Measurements from ENCODE around the gene GDNF. TPM values are rescaled to one million over a fixed set of nuclear protein-coding genes. Genes with fewer than 3 reads are reported as not detected.

Gene GDNF
- total and polyA plus RNA-seq, 4 donors, result 0.09 to 0.25 TPM; not detected in 2

DNA sequence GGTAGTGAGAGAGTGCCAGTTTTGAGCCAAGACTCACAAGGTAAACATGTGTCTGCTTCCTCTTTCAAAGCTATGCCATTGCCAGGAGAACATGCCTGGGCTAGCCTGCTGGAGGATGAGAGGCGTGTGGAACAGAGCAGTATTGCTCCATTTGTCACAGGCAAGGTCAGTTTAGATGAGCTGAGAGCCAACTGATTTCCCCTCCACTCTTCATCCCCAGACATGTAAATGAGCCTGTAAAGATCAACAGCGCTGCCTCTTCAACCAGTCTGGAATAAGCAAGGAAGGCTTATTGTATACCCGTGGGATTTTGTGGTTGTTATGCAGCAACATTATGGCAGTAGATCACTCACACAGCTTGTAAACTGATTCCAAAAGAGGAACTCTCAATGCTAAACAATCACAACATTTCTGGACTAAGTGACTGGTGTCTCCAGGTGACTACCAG is 8.2 kb upstream of the GDNF start:
- Histone ChIP-seq H3K36me3 (ENCODE audit: control insufficient read depth in 4 of 4, insufficient read depth in 3 of 4, low read depth in 1 of 4, low read length in 3 of 4) (no peaks in the 10 kb centered on the region), H3K4me3 (ENCODE audit: low read depth in 1 of 3, low read length in 3 of 3) (no peak overlapping the region), H3K27ac (ENCODE audit: low read depth in 1 of 2, low read length in 2 of 2) (no peak overlapping the region), H3K27me3 (ENCODE audit: control insufficient read depth in 4 of 4, insufficient read depth in 4 of 4, low read length in 3 of 4) (no peaks in the 10 kb centered on the region), H3K9ac (ENCODE audit: low read depth in 1 of 2, low read length in 2 of 2) (no peak overlapping the region), H3K4me1 (ENCODE audit: control insufficient read depth in 4 of 4, insufficient read depth in 4 of 4, low read length in 3 of 4) (no peaks in the 10 kb centered on the region), H3K9me3 (ENCODE audit: control insufficient read depth in 4 of 4, low read length in 3 of 4) (no peaks in the 10 kb centered on the region)
- no peak for TF ChIP-seq EGR1 (IDR thresholded peaks at IDR 0.05; ENCODE audit: low read depth in 2 of 2)
- TF ChIP-seq, protein P1, sequence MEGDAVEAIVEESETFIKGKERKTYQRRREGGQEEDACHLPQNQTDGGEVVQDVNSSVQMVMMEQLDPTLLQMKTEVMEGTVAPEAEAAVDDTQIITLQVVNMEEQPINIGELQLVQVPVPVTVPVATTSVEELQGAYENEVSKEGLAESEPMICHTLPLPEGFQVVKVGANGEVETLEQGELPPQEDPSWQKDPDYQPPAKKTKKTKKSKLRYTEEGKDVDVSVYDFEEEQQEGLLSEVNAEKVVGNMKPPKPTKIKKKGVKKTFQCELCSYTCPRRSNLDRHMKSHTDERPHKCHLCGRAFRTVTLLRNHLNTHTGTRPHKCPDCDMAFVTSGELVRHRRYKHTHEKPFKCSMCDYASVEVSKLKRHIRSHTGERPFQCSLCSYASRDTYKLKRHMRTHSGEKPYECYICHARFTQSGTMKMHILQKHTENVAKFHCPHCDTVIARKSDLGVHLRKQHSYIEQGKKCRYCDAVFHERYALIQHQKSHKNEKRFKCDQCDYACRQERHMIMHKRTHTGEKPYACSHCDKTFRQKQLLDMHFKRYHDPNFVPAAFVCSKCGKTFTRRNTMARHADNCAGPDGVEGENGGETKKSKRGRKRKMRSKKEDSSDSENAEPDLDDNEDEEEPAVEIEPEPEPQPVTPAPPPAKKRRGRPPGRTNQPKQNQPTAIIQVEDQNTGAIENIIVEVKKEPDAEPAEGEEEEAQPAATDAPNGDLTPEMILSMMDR (IDR thresholded peaks at IDR 0.05; ENCODE audit: low read depth, low read length, missing input control), result no peak
- no peak for TF ChIP-seq TAF1 (conservative IDR thresholded peaks at IDR 0.05)
- TF ChIP-seq, protein P2, sequence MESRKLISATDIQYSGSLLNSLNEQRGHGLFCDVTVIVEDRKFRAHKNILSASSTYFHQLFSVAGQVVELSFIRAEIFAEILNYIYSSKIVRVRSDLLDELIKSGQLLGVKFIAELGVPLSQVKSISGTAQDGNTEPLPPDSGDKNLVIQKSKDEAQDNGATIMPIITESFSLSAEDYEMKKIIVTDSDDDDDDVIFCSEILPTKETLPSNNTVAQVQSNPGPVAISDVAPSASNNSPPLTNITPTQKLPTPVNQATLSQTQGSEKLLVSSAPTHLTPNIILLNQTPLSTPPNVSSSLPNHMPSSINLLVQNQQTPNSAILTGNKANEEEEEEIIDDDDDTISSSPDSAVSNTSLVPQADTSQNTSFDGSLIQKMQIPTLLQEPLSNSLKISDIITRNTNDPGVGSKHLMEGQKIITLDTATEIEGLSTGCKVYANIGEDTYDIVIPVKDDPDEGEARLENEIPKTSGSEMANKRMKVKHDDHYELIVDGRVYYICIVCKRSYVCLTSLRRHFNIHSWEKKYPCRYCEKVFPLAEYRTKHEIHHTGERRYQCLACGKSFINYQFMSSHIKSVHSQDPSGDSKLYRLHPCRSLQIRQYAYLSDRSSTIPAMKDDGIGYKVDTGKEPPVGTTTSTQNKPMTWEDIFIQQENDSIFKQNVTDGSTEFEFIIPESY (IDR thresholded peaks at IDR 0.05), result no peak
- TF ChIP-seq HNF4A (conservative IDR thresholded peaks at IDR 0.05), result no peak
- TF ChIP-seq FOXA1 (IDR thresholded peaks at IDR 0.05), result no peak
- WGBS, result 59% methylated on average over 3 of the region's 3 CpGs
- DNase-seq (ENCODE audit: low spot score), result no peak

DNA sequence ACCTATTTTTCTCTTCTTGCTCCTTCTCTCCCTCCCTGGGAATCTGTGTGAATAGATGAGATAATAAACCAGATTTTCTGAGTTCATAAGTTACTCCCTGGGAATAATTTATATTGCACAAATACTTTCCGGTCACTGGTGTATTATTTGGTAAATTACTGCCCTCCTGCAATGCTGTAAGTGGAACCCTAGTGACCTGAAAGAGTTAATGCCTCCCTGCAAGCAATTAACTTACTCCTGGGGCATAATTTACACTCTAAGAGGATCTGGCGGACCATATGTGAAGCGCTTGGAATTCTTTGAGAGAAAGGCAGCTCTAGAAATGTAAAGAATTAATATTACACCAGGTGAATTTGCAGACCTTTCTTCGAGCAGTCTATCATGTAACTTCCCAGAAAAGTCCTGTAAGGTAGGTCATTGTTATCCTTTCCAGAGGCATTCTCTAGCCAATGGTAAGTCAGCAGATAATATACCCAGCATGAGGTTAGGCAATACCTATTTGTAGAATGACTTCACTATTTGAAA is 7.0 kb upstream of the GDNF start:
- Histone ChIP-seq H3K4me3 (ENCODE audit: low read depth in 1 of 3, low read length in 3 of 3) (no peak overlapping the region), H3K9ac (ENCODE audit: low read depth in 1 of 2, low read length in 2 of 2) (no peak overlapping the region), H3K27me3 (ENCODE audit: control insufficient read depth in 4 of 4, insufficient read depth in 4 of 4, low read length in 3 of 4) (peaks cover 0 to 4% (median 0%) of the 10 kb centered on the region in 4 donors), H3K9me3 (ENCODE audit: control insufficient read depth in 4 of 4, low read length in 3 of 4) (no peaks in the 10 kb centered on the region), H3K27ac (ENCODE audit: low read depth in 1 of 2, low read length in 2 of 2) (no peak overlapping the region), H3K4me1 (ENCODE audit: control insufficient read depth in 4 of 4, insufficient read depth in 4 of 4, low read length in 3 of 4) (no peaks in the 10 kb centered on the region), H3K36me3 (ENCODE audit: control insufficient read depth in 4 of 4, insufficient read depth in 3 of 4, low read depth in 1 of 4, low read length in 3 of 4) (no peaks in the 10 kb centered on the region)
- DNase-seq (ENCODE audit: low spot score), result no peak
- TF ChIP-seq JUND (IDR thresholded peaks at IDR 0.05) (no peak), HNF4G (IDR thresholded peaks at IDR 0.05) (no peak), RXRA (IDR thresholded peaks at IDR 0.05) (no peak), FOXA2 (IDR thresholded peaks at IDR 0.05) (no peak), NR2F2 (IDR thresholded peaks at IDR 0.05) (no peak)
- TF ChIP-seq, protein P2 (IDR thresholded peaks at IDR 0.05), result no peak
- TF ChIP-seq, protein P3, sequence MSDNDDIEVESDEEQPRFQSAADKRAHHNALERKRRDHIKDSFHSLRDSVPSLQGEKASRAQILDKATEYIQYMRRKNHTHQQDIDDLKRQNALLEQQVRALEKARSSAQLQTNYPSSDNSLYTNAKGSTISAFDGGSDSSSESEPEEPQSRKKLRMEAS (IDR thresholded peaks at IDR 0.05), result no peak
- WGBS, result 89% methylated on average over 4 of the region's 4 CpGs

DNA sequence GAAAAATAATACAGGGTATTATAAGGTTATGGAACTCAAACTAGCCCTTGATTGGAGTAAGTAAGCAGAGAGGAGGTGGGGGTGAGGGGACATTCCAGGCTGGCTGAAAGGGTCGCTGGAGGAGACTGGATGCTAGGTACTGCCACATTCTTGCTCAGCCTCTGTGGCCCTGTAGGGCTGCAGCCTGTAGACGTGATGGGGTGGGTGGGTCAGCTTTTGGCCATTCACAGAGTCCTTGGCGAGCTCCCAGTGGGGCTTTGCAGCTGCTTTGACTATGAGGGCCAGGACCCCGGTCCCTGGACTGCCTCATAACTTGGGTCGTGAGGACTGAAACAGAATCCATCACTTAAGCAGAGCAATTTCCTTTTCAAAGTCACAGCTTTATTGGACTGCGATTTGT is 4.2 kb upstream of the GDNF start:
- WGBS, result 57% methylated on average over 6 of the region's 6 CpGs
- H3K27ac ChIP-seq (ENCODE audit: low read depth in 1 of 2, low read length in 2 of 2), result no peak overlapping the region
- no peak for DNase-seq (ENCODE audit: low spot score)
- TF ChIP-seq HNF4A (conservative IDR thresholded peaks at IDR 0.05), result no peak
- no peak for TF ChIP-seq JUND (IDR thresholded peaks at IDR 0.05)
- TF ChIP-seq, protein P2 (IDR thresholded peaks at IDR 0.05), result no peak
- TF ChIP-seq FOXA2 (IDR thresholded peaks at IDR 0.05), result no peak
- TF ChIP-seq GABPA (IDR thresholded peaks at IDR 0.05 in 1 of 2, conservative IDR thresholded peaks at IDR 0.05 in 1 of 2), result no peak
- TF ChIP-seq TAF1 (conservative IDR thresholded peaks at IDR 0.05), result no peak
- TF ChIP-seq EGR1 (IDR thresholded peaks at IDR 0.05; ENCODE audit: low read depth in 2 of 2), result no peak
- TF ChIP-seq FOXA1 (IDR thresholded peaks at IDR 0.05), result no peak
- TF ChIP-seq SP1 (IDR thresholded peaks at IDR 0.05), result no peak
- TF ChIP-seq HNF4G (IDR thresholded peaks at IDR 0.05), result no peak
- TF ChIP-seq RAD21 (IDR thresholded peaks at IDR 0.05), result no peak
- TF ChIP-seq, protein P4, sequence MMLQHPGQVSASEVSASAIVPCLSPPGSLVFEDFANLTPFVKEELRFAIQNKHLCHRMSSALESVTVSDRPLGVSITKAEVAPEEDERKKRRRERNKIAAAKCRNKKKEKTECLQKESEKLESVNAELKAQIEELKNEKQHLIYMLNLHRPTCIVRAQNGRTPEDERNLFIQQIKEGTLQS (IDR thresholded peaks at IDR 0.05), result no peak

More for the DNA sequence above, 4.2 kb upstream of the GDNF start:
- no peaks in the 10 kb centered on the region for H3K36me3 ChIP-seq (ENCODE audit: control insufficient read depth in 4 of 4, insufficient read depth in 3 of 4, low read depth in 1 of 4, low read length in 3 of 4)
- H3K4me3 ChIP-seq (ENCODE audit: low read depth in 1 of 3, low read length in 3 of 3), result no peak overlapping the region
- peaks cover 0 to 5% (median 0%) of the 10 kb centered on the region in 4 donors for H3K27me3 ChIP-seq (ENCODE audit: control insufficient read depth in 4 of 4, insufficient read depth in 4 of 4, low read length in 3 of 4)
- H3K9ac ChIP-seq (ENCODE audit: low read depth in 1 of 2, low read length in 2 of 2), result no peak overlapping the region
- H3K9me3 ChIP-seq (ENCODE audit: control insufficient read depth in 4 of 4, low read length in 3 of 4), result no peaks in the 10 kb centered on the region
- H3K4me1 ChIP-seq (ENCODE audit: control insufficient read depth in 4 of 4, insufficient read depth in 4 of 4, low read length in 3 of 4), result peaks cover 6 to 16% (median 9%) of the 10 kb centered on the region in 4 donors

Data from liver (tissue), 9 donors.